IMR-90 (cell line): ENCODE results near the gene MBOAT2. TPM values are rescaled to one million over a fixed set of nuclear protein-coding genes. Genes with fewer than 3 reads are reported as not detected.

Experiments used
- ATAC-seq: fragments of 200-7000 bp; cut with Tn5 transposase; 2 replicates; pipeline ENCODE4 v1.9.1; 2020; ENCODE audit warnings: low read depth, mild to moderate bottlenecking, moderate library complexity
- BruUV-seq: library from RNA; stranded (reverse); fragments of 400-500 nt; replicated peaks from 2 replicates; lab custom pipeline; 2021; lab: Mats Ljungman, UMichigan
- CTCF ChIA-PET: fragments of 300-600 bp; formaldehyde crosslinking; extraction: SDS; loops from one replicate; lab custom pipeline; 2021; ENCODE audit warnings: antibody characterized with exemption; lab: Yijun Ruan, JAX
- POLR2A ChIA-PET: fragments of 300-600 bp; sonication (Branson Sonifier 250); formaldehyde crosslinking; loops from one replicate; lab custom pipeline; 2022; ENCODE audit warnings: antibody characterized with exemption; ENCODE audit not compliant: unreplicated experiment; lab: Charles Lee
- DNase-seq: peaks from one replicate; pipeline ENCODE4 v3.0.0; 2013
- H2AFZ ChIP-seq: replicated peaks from 2 replicates; pipeline ENCODE3; 2013; ENCODE audit warnings: low read length, mild to moderate bottlenecking; ENCODE audit not compliant: poor library complexity
- H2AK5ac ChIP-seq: 2 replicates; pipeline ENCODE4 v1.6.1; 2013; ENCODE audit warnings: low read depth, low read length, inconsistent platforms
- H2AK9ac ChIP-seq: replicated peaks from 2 replicates; pipeline ENCODE3; 2013; ENCODE audit warnings: mild to moderate bottlenecking, low read depth, low read length, moderate library complexity; ENCODE audit not compliant: poor library complexity
- H2BK120ac ChIP-seq: 2 replicates; pipeline ENCODE4 v1.6.1; 2013; ENCODE audit warnings: low read depth, low read length, inconsistent platforms
- H2BK15ac ChIP-seq: 3 replicates; pipeline ENCODE4 v1.6.1; 2013; ENCODE audit warnings: low read depth, low read length, inconsistent platforms
- H2BK20ac ChIP-seq: 2 replicates; pipeline ENCODE4 v1.6.1; 2013; ENCODE audit warnings: low read depth, mild to moderate bottlenecking, inconsistent platforms, low read length, moderate library complexity
- H2BK5ac ChIP-seq: 2 replicates; pipeline ENCODE4 v1.6.1; 2013; ENCODE audit warnings: mild to moderate bottlenecking, low read depth, low read length, inconsistent platforms; ENCODE audit not compliant: poor library complexity, severe bottlenecking
- H3K14ac ChIP-seq: replicated peaks from 2 replicates; pipeline ENCODE4 v1.6.1; 2013; ENCODE audit warnings: low read depth, low read length, inconsistent platforms
- H3K18ac ChIP-seq: 2 replicates; pipeline ENCODE4 v1.6.1; 2013; ENCODE audit warnings: low read depth, low read length, control low read depth
- H3K23ac ChIP-seq: 2 replicates; pipeline ENCODE4 v1.6.1; 2013; ENCODE audit warnings: low read depth, low read length, inconsistent platforms
- H3K27ac ChIP-seq: 2 replicates; pipeline ENCODE4 v1.5.1; 2013; ENCODE audit warnings: mild to moderate bottlenecking, control low read depth, low read length; ENCODE audit not compliant: insufficient read depth
- H3K27me3 ChIP-seq: 2 replicates; pipeline ENCODE4 v1.6.1; 2013; ENCODE audit warnings: low read length; ENCODE audit not compliant: control insufficient read depth, insufficient read depth
- H3K36me3 ChIP-seq: 2 replicates; pipeline ENCODE4 v1.6.1; 2013; ENCODE audit warnings: low read length, mixed read lengths; ENCODE audit not compliant: control insufficient read depth, insufficient read depth
- H3K4ac ChIP-seq: 2 replicates; pipeline ENCODE4 v1.6.1; 2013; ENCODE audit warnings: low read depth, low read length, inconsistent platforms
- H3K4me1 ChIP-seq: 2 replicates; pipeline ENCODE4 v1.6.1; 2013; ENCODE audit warnings: low read length, mixed read lengths; ENCODE audit not compliant: control insufficient read depth, insufficient read depth
- H3K4me2 ChIP-seq: 2 replicates; pipeline ENCODE4 v1.6.1; 2013; ENCODE audit warnings: low read depth, mild to moderate bottlenecking, control low read depth, low read length, moderate library complexity
- H3K4me3 ChIP-seq: 2 replicates; pipeline ENCODE4 v1.5.1; 2013; ENCODE audit warnings: low read depth, mild to moderate bottlenecking, control low read depth, low read length, moderate library complexity; ENCODE audit not compliant: insufficient read depth
- H3K56ac ChIP-seq: 2 replicates; pipeline ENCODE4 v1.6.1; 2013; ENCODE audit warnings: low read length, inconsistent platforms; ENCODE audit not compliant: insufficient read depth; ENCODE audit errors: extremely low read depth
- H3K79me1 ChIP-seq, 2 experiments: 2 replicates each; pipeline ENCODE4 v1.6.1; 2013; ENCODE audit warnings: low read length in 2 of 2, inconsistent platforms in 1 of 2, low read depth in 1 of 2
- H3K9ac ChIP-seq: 2 replicates; pipeline ENCODE4 v1.6.1; 2013; ENCODE audit warnings: low read depth, low read length, control low read depth
- H3K9me1 ChIP-seq: 2 replicates; pipeline ENCODE4 v1.6.1; 2013; ENCODE audit warnings: low read length, inconsistent platforms; ENCODE audit not compliant: insufficient read depth
- H3K9me3 ChIP-seq: 2 replicates; pipeline ENCODE4 v1.6.1; 2013; ENCODE audit warnings: low read length; ENCODE audit not compliant: control insufficient read depth, insufficient read depth
- H4K20me1 ChIP-seq: 2 replicates; pipeline ENCODE4 v1.6.1; 2013; ENCODE audit warnings: low read length, inconsistent platforms; ENCODE audit not compliant: insufficient read depth
- H4K5ac ChIP-seq: 2 replicates; pipeline ENCODE4 v1.6.1; 2013; ENCODE audit warnings: mild to moderate bottlenecking, low read depth, low read length, control low read depth
- H4K8ac ChIP-seq, 2 experiments: 2 replicates each; pipeline ENCODE4 v1.6.1; 2013; ENCODE audit warnings: low read depth in 2 of 2, low read length in 2 of 2, control low read depth in 1 of 2, inconsistent platforms in 1 of 2
- H4K91ac ChIP-seq: 2 replicates; pipeline ENCODE4 v1.6.1; 2013; ENCODE audit warnings: low read depth, low read length, inconsistent platforms; ENCODE audit not compliant: insufficient read depth
- CTCF ChIP-seq: conservative IDR thresholded peaks from 2 replicates; pipeline ENCODE4 v1.5.1; 2012; ENCODE audit warnings: mild to moderate bottlenecking, low read depth, low read length, improper control_type of control experiment
- FOS ChIP-seq: fragments of 150-350 bp; IDR thresholded peaks from 2 replicates; pipeline ENCODE4 v1.6.1; 2016; ENCODE audit warnings: low read depth, low read length
- MXI1 ChIP-seq: IDR thresholded peaks from 2 replicates; pipeline ENCODE4 v1.6.1; 2012; ENCODE audit warnings: low read depth, mild to moderate bottlenecking, low read length, moderate library complexity, borderline replicate concordance
- whole genome bisulfite sequencing, 2 experiments: methylation state at CpG; one replicate each; pipeline versions ENCODE4 v1.1.5 to v1.1.7; 2013; ENCODE audit warnings: missing lambda C conversion rate in 2 of 2; ENCODE audit not compliant: insufficient read length in 1 of 2; ENCODE audit errors: extremely low coverage in 2 of 2; 5-methylcytosine and 5-hydroxymethylcytosine counted together
- dilution Hi-C: fragments of 300-500 bp; cut with HindIII; formaldehyde crosslinking; loops from one replicate; pipeline ENCODE4 v1.14.3; 2018; ENCODE audit warnings: low sequenced_read_pairs; ENCODE audit not compliant: unreplicated experiment
- in situ Hi-C: fragments of 300-500 bp; cut with MboI; formaldehyde crosslinking; loops from 3 replicates; pipeline ENCODE4 v1.14.3; 2019; ENCODE audit warnings: low sequenced_read_pairs, inconsistent platforms, mixed read lengths
- intact Hi-C: fragments of 100-400 bp; cut with micrococcal nuclease; formaldehyde crosslinking; loops from 2 replicates; pipeline ENCODE4 v1.10.0; 2022
- polyA plus RNA-seq, 3 experiments: library from polyadenylated mRNA; depleted of rRNA; stranded (reverse); fragments of >200 nt; gene quantifications; 2 replicates each; pipeline ENCODE4 v1.2.3, GENCODE V29; 2012; ENCODE audit warnings: low replicate concordance in 1 of 3
- total RNA-seq: library from RNA; depleted of rRNA; stranded (reverse); fragments of >200 nt; gene quantifications from 2 replicates; pipeline ENCODE4 v1.2.3, GENCODE V29; 2012

Gene MBOAT2
- total and polyA plus RNA-seq, 2 of the 4 experiments (the other 2 are of a cell fraction), result 33.9 to 102 TPM

- no peak for TF ChIP-seq CTCF
Observed at GRCh38 chr2:8993196-8993901, 10.1 kb downstream of the MBOAT2 start (continued).

GRCh38 chr2:8992643-8993042 is 10.8 kb downstream of the MBOAT2 start:
- Histone ChIP-seq H2AK5ac (no peak overlapping the region), H3K4me2 (no peak overlapping the region), H4K5ac (no peak overlapping the region), H4K20me1 (peaks cover 13% of the 10 kb centered on the region), H3K4me1 (peaks cover 5% of the 10 kb centered on the region), H2AFZ (no peak overlapping the region), H3K9me1 (peaks cover 15% of the 10 kb centered on the region; the same call in 1 of the 2 replicates), H3K18ac (no peak overlapping the region), H3K27me3 (no peaks in the 10 kb centered on the region), H4K91ac (no peak overlapping the region), H2BK20ac (no peak overlapping the region), H4K8ac (no peak overlapping the region), H2BK5ac (no peak overlapping the region), H2BK15ac (no peak overlapping the region), H3K9me3 (no peaks in the 10 kb centered on the region), H3K9ac (no peak overlapping the region), H3K4ac (no peak overlapping the region), H3K23ac (no peak overlapping the region), H3K14ac (no peak overlapping the region), H2AK9ac (no peak overlapping the region), H3K4me3 (no peak overlapping the region), H3K36me3 (no peaks in the 10 kb centered on the region), H3K79me1 (peaks cover 36 to 68% of the 10 kb centered on the region in 2 experiments), H3K27ac (no peak overlapping the region), H3K56ac (no peak overlapping the region), H2BK120ac (no peak overlapping the region)
- in situ Hi-C loops (no loop called here), intact Hi-C loops (no loop called here), dilution Hi-C loops (no loop called here)
- WGBS, 2 experiments, result no CpG with 5 or more reads among the region's 5 CpGs
- ATAC-seq (no peak), DNase-seq (no peak)
- POLR2A ChIA-PET, result no interaction called here
- no TSS peak for BruUV-seq
- TF ChIP-seq FOS (no peak), MXI1 (no peak)
- CTCF ChIA-PET, result interaction anchor here (0.9 kb wide), 1 partner anchor 379 kb away, joined by 3 read pairs; no protein-coding TSS in a partner anchor
